A549 (cell line): ENCODE data around the gene MS4A4E. TPM values are rescaled to one million over a fixed set of nuclear protein-coding genes. Genes with fewer than 3 reads are reported as not detected.

Source experiments
- ATAC-seq, 2 experiments: fragments of 200-7000 bp in 1 of 2; fragments of >200 bp in 1 of 2; cut with Nextera tagmentation in 1 of 2; cut with Tn5 transposase in 1 of 2; 3 replicates each; pipeline versions ENCODE4 v1.8.0 to v1.9.1; 2018 to 2020; ENCODE audit warnings: mild to moderate bottlenecking in 1 of 2, moderate library complexity in 1 of 2
- CTCF ChIA-PET: fragments of 300-600 bp; sonication (Branson Sonifier 250); formaldehyde crosslinking; extraction: SDS; loops from one replicate; lab custom pipeline; 2021; ENCODE audit warnings: antibody characterized with exemption, inconsistent platforms; lab: Yijun Ruan, JAX
- POLR2A ChIA-PET: fragments of 350-600 bp; formaldehyde crosslinking; extraction: SDS; loops from one replicate; lab custom pipeline; 2021; ENCODE audit warnings: antibody characterized with exemption, inconsistent platforms; lab: Yijun Ruan, JAX
- DNase-seq, 2 experiments: peaks; one replicate each; pipeline versions ENCODE4 v3.0.0 to v3.0.0-alpha.2; 2011 to 2016; ENCODE audit warnings: low read depth in 1 of 2, low spot score in 1 of 2
- FAIRE-seq: peaks from 2 replicates; lab custom pipeline; 2011; peaks lifted over from hg19 to GRCh38; lab: Jason Lieb, UNC
- H3K27ac ChIP-seq, 2 experiments: fragments of >200 bp; sonication (Bioruptor Twin); formaldehyde crosslinking; 3 replicates each; pipeline ENCODE4 v1.5.1; 2016 to 2017
- H3K4me1 ChIP-seq: fragments of >200 bp; sonication (Bioruptor Twin); formaldehyde crosslinking; 3 replicates; pipeline ENCODE4 v1.6.1; 2016
- H3K4me2 ChIP-seq: fragments of >200 bp; sonication (Bioruptor Twin); formaldehyde crosslinking; 3 replicates; pipeline ENCODE4 v1.6.1; 2016
- H3K4me3 ChIP-seq: fragments of >200 bp; sonication (Bioruptor Twin); formaldehyde crosslinking; 3 replicates; pipeline ENCODE4 v1.5.1; 2016
- H3K9me3 ChIP-seq: fragments of >200 bp; sonication (Bioruptor Twin); formaldehyde crosslinking; 3 replicates; pipeline ENCODE4 v1.6.1; 2016
- BHLHE40 ChIP-seq: IDR thresholded peaks from 2 replicates; pipeline ENCODE4 v1.6.1; 2012; ENCODE audit warnings: low read depth, low read length, inconsistent platforms
- CBX2 ChIP-seq: fragments of 200-600 bp; sonication (generic); IDR thresholded peaks from 2 replicates; pipeline ENCODE4 v1.6.1; 2016; ENCODE audit warnings: low read depth, mild to moderate bottlenecking, borderline replicate concordance
- CEBPB ChIP-seq, 2 experiments: fragments of >200 bp in 1 of 2; sonication (Bioruptor Twin) in 1 of 2; formaldehyde crosslinking in 1 of 2; IDR thresholded peaks; 2 replicates each; pipeline ENCODE4 v1.6.1; 2012 to 2016
- CHD4 ChIP-seq: fragments of 200-600 bp; sonication (generic); IDR thresholded peaks from 2 replicates; pipeline ENCODE4 v1.6.1; 2016; ENCODE audit warnings: antibody characterized with exemption, mild to moderate bottlenecking, borderline replicate concordance
- EHF ChIP-seq: fragments of 250-450 bp; sonication (Bioruptor Pico); IDR thresholded peaks from 2 replicates; pipeline ENCODE4 v1.5.0; 2020; ENCODE audit warnings: mild to moderate bottlenecking
- ESRRA ChIP-seq: fragments of 150-350 bp; IDR thresholded peaks from 2 replicates; pipeline ENCODE4 v1.6.1; 2014; ENCODE audit warnings: mild to moderate bottlenecking, low read length, borderline replicate concordance
- FOSL2 ChIP-seq, 2 experiments: fragments of 450-650 bp in 1 of 2; fragments of >200 bp in 1 of 2; sonication (Bioruptor Twin) in 1 of 2; formaldehyde crosslinking; IDR thresholded peaks; 2 replicates each; pipeline versions ENCODE4 v1.5.0 to v1.6.1; 2016 to 2020; ENCODE audit warnings: mild to moderate bottlenecking in 1 of 2, moderate library complexity in 1 of 2
- HOXB13 ChIP-seq: fragments of 250-450 bp; sonication (Bioruptor Pico); IDR thresholded peaks from 2 replicates; pipeline ENCODE4 v1.5.0; 2020; ENCODE audit warnings: low read depth, mild to moderate bottlenecking, moderate library complexity
- HOXB5 ChIP-seq: fragments of 250-450 bp; sonication (Bioruptor Pico); IDR thresholded peaks from 2 replicates; pipeline ENCODE4 v1.5.0; 2020; ENCODE audit warnings: mild to moderate bottlenecking, moderate library complexity
- MAFK ChIP-seq: fragments of 450-650 bp; IDR thresholded peaks from 2 replicates; pipeline ENCODE4 v1.6.1; 2014; ENCODE audit not compliant: partially characterized antibody
- MAZ ChIP-seq: fragments of 150-350 bp; IDR thresholded peaks from 2 replicates; pipeline ENCODE4 v1.6.1; 2014; ENCODE audit warnings: antibody characterized with exemption, low read depth, low read length, borderline replicate concordance
- MYC ChIP-seq: IDR thresholded peaks from 2 replicates; pipeline ENCODE4 v1.6.1; 2012; ENCODE audit warnings: mild to moderate bottlenecking, inconsistent platforms, low read length, improper control_type of control experiment, borderline replicate concordance
- PHF8 ChIP-seq: fragments of 200-600 bp; sonication (generic); IDR thresholded peaks from 2 replicates; pipeline ENCODE4 v1.6.1; 2016; ENCODE audit warnings: low read depth, mild to moderate bottlenecking, antibody characterized with exemption, moderate library complexity, borderline replicate concordance
- POLR2A ChIP-seq: IDR thresholded peaks from 2 replicates; pipeline ENCODE4 v1.6.1; 2012; ENCODE audit warnings: mild to moderate bottlenecking, low read length
- POLR2AphosphoS2 ChIP-seq: conservative IDR thresholded peaks from 2 replicates; pipeline ENCODE4 v1.6.1; 2012; ENCODE audit warnings: low read length, improper control_type of control experiment, inconsistent platforms
- RAD21 ChIP-seq, 2 experiments: fragments of >200 bp in 1 of 2; sonication (Bioruptor Twin) in 1 of 2; formaldehyde crosslinking in 1 of 2; IDR thresholded peaks in 1 of 2; conservative IDR thresholded peaks in 1 of 2; 2 replicates in 1 of 2; 3 replicates in 1 of 2; pipeline ENCODE4 v1.6.1; 2012 to 2018; ENCODE audit warnings: inconsistent platforms in 1 of 2
- RARB ChIP-seq: fragments of 250-450 bp; sonication (Bioruptor Pico); IDR thresholded peaks from 2 replicates; pipeline ENCODE4 v1.8.0; 2021; ENCODE audit warnings: mild to moderate bottlenecking, moderate library complexity
- RNF2 ChIP-seq: fragments of 200-600 bp; sonication (generic); IDR thresholded peaks from 2 replicates; pipeline ENCODE4 v1.6.1; 2016; ENCODE audit warnings: low read depth, mild to moderate bottlenecking, antibody characterized with exemption, moderate library complexity, borderline replicate concordance
- SMC3 ChIP-seq: fragments of >200 bp; sonication (Bioruptor Twin); formaldehyde crosslinking; IDR thresholded peaks from 3 replicates; pipeline ENCODE4 v1.6.1; 2018; ENCODE audit warnings: inconsistent platforms
- TFCP2L1 ChIP-seq: fragments of 250-450 bp; sonication (Bioruptor Pico); IDR thresholded peaks from 2 replicates; pipeline ENCODE4 v1.5.0; 2021; ENCODE audit warnings: mild to moderate bottlenecking
- TP53 ChIP-seq: fragments of 250-450 bp; sonication (Bioruptor Pico); IDR thresholded peaks from 2 replicates; pipeline ENCODE4 v1.5.0; 2021; ENCODE audit warnings: mild to moderate bottlenecking, moderate library complexity
- ZFP36 ChIP-seq: fragments of 450-650 bp; IDR thresholded peaks from 2 replicates; pipeline ENCODE4 v1.6.1; 2014; ENCODE audit warnings: borderline replicate concordance; ENCODE audit not compliant: partially characterized antibody
- ZNF302 ChIP-seq: fragments of 250-450 bp; sonication (Bioruptor Pico); IDR thresholded peaks from 2 replicates; pipeline ENCODE4 v1.9.0; 2021; ENCODE audit warnings: inconsistent platforms, mild to moderate bottlenecking, moderate library complexity
- WGBS: methylation state at CpG from one replicate; pipeline ENCODE4 v1.1.6; 2017; ENCODE audit errors: missing lambda C conversion rate; 5-methylcytosine and 5-hydroxymethylcytosine counted together
- polyA plus RNA-seq, 4 experiments: library from polyadenylated mRNA; depleted of rRNA in 3 of 4; stranded (reverse); fragments of >200 nt; fragmentation: RNase III in 1 of 4; extraction: RNeasy Plus Mini Kit Qiagen cat#74134 plus additional on column Dnase treatment in 1 of 4; gene quantifications; 2 replicates in 3 of 4; 3 replicates in 1 of 4; pipeline ENCODE4 v1.2.3, GENCODE V29; 2011 to 2017
- TF ChIP-seq, protein P1 (sequence below): IDR thresholded peaks from 2 replicates; pipeline ENCODE4 v1.6.1; 2012
- TF ChIP-seq, protein P2 (sequence below): fragments of >200 bp; sonication (Bioruptor Twin); formaldehyde crosslinking; IDR thresholded peaks from 3 replicates; pipeline ENCODE4 v1.6.1; 2016
- TF ChIP-seq, protein P3 (sequence below): fragments of >200 bp; sonication (Bioruptor Twin); formaldehyde crosslinking; IDR thresholded peaks from 3 replicates; pipeline ENCODE4 v1.5.1; 2016

MS4A4E gene
- polyA plus RNA-seq, 2 of the 4 experiments (the other 2 are of a cell fraction): not detected

DNA sequence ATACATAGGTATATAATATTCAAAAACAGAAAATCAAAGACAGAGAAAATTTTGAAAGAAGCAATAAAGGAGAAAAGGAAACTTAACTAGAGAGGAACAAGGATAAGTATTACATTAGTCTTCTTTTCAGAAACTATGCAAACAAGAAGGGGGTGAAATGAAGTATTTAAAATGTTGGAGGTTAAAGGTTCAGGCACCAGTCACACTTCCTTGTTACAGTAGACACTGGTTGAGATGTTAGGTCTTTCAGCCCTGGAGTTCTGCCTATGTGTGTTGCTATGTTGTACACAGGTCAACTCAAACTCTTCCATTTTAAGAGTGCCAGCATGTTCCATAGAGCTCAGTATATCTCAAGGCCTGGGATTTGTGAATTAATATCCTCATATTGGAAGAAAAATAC lies 31.5 kb upstream of the MS4A4E start:
- Histone ChIP-seq H3K9me3 (peaks cover 6% of the 10 kb centered on the region; the same call in 1 of the 3 replicates), H3K27ac (no peak overlapping the region), H3K4me3 (no peak overlapping the region), H3K4me2 (no peak overlapping the region), H3K4me1 (no peaks in the 10 kb centered on the region)
- no peak for ATAC-seq
- CTCF ChIA-PET: no interaction called here
- TF ChIP-seq TP53 (CRISPR knock-in tag) (no peak), CBX2 (no peak), CEBPB (IDR thresholded peaks at IDR 0.05) (no peak), RNF2 (no peak), POLR2A (no peak), ZNF302 (CRISPR knock-in tag) (no peak), MAFK (no peak), SMC3 (no peak), RARB (no peak), POLR2AphosphoS2 (no peak), BHLHE40 (no peak), FOSL2 (IDR thresholded peaks at IDR 0.05) (no peak), FOSL2 (CRISPR knock-in tag; IDR thresholded peaks at IDR 0.05) (no peak), EHF (CRISPR knock-in tag) (no peak), PHF8 (no peak), HOXB5 (no peak), HOXB13 (no peak), MYC (no peak)
- TF ChIP-seq, protein P1, sequence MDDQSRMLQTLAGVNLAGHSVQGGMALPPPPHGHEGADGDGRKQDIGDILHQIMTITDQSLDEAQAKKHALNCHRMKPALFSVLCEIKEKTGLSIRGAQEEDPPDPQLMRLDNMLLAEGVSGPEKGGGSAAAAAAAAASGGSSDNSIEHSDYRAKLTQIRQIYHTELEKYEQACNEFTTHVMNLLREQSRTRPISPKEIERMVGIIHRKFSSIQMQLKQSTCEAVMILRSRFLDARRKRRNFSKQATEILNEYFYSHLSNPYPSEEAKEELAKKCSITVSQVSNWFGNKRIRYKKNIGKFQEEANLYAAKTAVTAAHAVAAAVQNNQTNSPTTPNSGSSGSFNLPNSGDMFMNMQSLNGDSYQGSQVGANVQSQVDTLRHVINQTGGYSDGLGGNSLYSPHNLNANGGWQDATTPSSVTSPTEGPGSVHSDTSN: no peak
- TF ChIP-seq, protein P2, sequence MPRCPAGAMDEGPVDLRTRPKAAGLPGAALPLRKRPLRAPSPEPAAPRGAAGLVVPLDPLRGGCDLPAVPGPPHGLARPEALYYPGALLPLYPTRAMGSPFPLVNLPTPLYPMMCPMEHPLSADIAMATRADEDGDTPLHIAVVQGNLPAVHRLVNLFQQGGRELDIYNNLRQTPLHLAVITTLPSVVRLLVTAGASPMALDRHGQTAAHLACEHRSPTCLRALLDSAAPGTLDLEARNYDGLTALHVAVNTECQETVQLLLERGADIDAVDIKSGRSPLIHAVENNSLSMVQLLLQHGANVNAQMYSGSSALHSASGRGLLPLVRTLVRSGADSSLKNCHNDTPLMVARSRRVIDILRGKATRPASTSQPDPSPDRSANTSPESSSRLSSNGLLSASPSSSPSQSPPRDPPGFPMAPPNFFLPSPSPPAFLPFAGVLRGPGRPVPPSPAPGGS: no peak
- TF ChIP-seq, all 56 proteins: peak for 0
- FAIRE-seq (no peak), DNase-seq (no peak)
- POLR2A ChIA-PET: no interaction called here

DNA sequence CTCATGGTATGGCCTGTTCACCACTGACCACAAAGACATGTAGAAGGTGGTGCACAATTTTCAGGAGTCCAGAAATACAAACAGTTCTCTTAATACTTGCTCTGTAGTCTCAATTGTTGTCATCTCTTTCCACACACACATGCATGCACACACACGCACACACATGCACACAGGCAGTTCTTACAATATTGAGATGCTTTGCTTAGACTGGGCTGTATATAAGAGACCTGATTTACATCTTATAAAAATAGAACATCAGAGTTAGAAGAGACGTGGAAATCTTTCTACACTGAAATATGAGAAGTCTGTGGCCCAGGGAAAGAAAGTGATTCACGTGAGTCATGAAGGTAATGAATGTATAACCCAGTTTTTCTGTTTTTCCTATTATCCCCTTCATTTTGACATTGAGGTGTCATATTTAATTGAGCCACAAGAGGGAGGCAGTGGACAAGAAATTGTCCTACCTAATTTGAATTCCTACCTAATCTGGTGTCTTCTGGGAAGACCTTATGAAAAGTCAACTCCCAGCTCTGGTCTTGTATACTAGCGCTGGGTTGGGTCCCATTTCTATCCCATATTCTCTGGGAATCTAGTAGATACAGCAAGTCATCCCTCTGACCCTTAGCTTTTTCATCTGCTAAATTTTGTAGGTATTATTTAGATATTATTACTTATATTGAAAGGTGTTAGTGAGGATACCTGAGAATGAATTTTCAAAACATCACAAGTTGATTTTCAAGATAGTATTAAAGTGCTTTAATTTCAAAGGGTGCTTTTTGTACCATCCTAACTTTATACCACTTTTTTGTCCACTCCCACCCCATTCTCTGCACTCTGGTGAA lies 22.7 kb upstream of the MS4A4E start:
- H3K4me1 ChIP-seq: no peaks in the 10 kb centered on the region
- ATAC-seq: peak; percentile 62 to 75
- peak; percentile 28 to 36 for DNase-seq
- H3K9me3 ChIP-seq: peaks cover 6% of the 10 kb centered on the region; the same call in 1 of the 3 replicates
- ChIA-PET POLR2A (no interaction called here), CTCF (interaction anchor here (0.7 to 3.0 kb wide), 13 partner anchors 10 to 352 kb away, joined by 3 to 15 read pairs (median 3); no protein-coding TSS in a partner anchor)
- FAIRE-seq: no peak
- H3K27ac ChIP-seq: no peak overlapping the region
- WGBS: 15% methylated on average over 4 of the region's 4 CpGs
- no peak overlapping the region for H3K4me2 ChIP-seq
- no peak overlapping the region for H3K4me3 ChIP-seq
- TF ChIP-seq, protein P3, sequence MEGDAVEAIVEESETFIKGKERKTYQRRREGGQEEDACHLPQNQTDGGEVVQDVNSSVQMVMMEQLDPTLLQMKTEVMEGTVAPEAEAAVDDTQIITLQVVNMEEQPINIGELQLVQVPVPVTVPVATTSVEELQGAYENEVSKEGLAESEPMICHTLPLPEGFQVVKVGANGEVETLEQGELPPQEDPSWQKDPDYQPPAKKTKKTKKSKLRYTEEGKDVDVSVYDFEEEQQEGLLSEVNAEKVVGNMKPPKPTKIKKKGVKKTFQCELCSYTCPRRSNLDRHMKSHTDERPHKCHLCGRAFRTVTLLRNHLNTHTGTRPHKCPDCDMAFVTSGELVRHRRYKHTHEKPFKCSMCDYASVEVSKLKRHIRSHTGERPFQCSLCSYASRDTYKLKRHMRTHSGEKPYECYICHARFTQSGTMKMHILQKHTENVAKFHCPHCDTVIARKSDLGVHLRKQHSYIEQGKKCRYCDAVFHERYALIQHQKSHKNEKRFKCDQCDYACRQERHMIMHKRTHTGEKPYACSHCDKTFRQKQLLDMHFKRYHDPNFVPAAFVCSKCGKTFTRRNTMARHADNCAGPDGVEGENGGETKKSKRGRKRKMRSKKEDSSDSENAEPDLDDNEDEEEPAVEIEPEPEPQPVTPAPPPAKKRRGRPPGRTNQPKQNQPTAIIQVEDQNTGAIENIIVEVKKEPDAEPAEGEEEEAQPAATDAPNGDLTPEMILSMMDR: peak; percentile 63
- TF ChIP-seq HOXB5 (no peak), POLR2AphosphoS2 (no peak), ZFP36 (no peak), MAZ (no peak), TFCP2L1 (no peak), RAD21 (conservative IDR thresholded peaks at IDR 0.05 in 1 of 2, IDR thresholded peaks at IDR 0.05 in 1 of 2) (peak; percentile 63 to 71), MAFK (no peak), CHD4 (no peak), SMC3 (0 out of 3 replicates have a peak, but pooled peaks have one; percentile 23), ESRRA (no peak)
- TF ChIP-seq, protein P1: no peak
